Activated CD4-positive, CD25-positive, alpha-beta regulatory T cell (primary cell): ENCODE measurements around the gene CCDC8.
"Not testable (repeated sequence)": the region's sequence is repeated elsewhere in the genome, so short reads cannot be mapped to it uniquely, and the experiment has no call there.

ENCODE experiments used
- DNase-seq, 4 experiments: peaks; one replicate each; lab custom pipeline; 2025; lab: John Stamatoyannopoulos, UW

The CCDC8 gene, protein sequence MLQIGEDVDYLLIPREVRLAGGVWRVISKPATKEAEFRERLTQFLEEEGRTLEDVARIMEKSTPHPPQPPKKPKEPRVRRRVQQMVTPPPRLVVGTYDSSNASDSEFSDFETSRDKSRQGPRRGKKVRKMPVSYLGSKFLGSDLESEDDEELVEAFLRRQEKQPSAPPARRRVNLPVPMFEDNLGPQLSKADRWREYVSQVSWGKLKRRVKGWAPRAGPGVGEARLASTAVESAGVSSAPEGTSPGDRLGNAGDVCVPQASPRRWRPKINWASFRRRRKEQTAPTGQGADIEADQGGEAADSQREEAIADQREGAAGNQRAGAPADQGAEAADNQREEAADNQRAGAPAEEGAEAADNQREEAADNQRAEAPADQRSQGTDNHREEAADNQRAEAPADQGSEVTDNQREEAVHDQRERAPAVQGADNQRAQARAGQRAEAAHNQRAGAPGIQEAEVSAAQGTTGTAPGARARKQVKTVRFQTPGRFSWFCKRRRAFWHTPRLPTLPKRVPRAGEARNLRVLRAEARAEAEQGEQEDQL

GRCh38 chr19:46413262-46414031 lies at the start of gene CCDC8:
Gene CCDC8, minus strand, starts transcription at chr19:46413564. Its CDS starts 754 bp downstream, at chr19:46412810.
- no peak for DNase-seq

DNA sequence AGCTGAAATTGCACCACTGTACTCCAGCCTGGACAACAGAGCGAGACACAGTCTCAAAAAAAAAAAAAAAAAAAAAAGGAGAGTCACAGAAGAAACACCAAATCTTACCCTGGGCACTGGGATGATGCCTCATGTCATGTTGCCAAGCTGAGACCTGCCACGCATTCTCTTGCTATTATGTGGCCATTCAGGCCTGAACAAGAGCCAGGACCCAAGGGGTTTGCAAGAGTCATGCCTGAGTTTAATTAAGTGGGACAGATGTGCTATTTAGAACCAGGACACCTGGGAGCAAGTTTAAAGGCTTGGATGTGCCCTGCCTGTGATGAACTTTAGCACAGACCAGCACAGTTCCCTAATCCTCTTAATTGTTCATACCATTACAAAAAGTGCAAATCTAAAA lies 48.2 kb upstream of the CCDC8 start:
- no peak for DNase-seq

GRCh38 chr19:46460981-46461380 lies 47.6 kb upstream of the CCDC8 start:
- no peak for DNase-seq

DNA sequence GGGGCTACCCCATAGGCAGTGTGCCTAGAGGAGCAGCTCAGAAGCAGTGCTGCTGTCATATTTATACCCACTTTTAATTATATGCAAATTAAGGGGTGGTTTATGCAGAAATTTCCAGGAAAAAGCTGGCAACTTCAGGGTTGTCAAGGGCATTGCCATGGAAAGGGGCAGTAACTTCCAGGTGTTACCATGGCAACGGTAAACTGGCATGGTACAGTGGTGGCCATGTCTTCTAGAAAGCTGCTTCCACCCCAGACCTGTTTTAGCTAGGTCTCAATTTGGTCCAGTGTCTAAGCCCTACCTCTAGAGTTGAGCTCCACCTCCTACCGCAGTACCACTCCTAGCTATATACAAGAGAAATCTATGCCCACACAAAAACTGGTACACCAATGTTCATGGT lies 46.7 kb upstream of the CCDC8 start:
- DNase-seq = no peak

DNA sequence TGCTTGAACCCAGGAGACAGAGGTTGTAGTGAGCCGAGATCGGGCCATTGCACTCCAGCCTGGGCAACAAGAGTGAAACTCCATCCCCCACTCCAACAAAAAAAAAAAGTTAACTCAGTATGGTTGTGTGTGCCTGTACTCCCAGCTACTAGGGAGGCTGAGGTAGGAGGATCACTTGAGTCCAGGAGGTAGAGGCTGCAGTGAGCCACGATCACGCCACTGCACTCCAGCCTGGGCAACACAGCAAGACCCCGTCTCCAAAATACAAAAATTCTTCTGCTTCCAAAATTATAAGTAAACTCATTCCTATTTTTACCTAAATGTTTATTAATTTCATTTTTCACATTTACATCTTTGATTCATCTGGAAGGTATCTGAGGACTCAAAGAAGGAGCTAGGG lies 43.6 kb upstream of the CCDC8 start:
- DNase-seq = no peak

DNA sequence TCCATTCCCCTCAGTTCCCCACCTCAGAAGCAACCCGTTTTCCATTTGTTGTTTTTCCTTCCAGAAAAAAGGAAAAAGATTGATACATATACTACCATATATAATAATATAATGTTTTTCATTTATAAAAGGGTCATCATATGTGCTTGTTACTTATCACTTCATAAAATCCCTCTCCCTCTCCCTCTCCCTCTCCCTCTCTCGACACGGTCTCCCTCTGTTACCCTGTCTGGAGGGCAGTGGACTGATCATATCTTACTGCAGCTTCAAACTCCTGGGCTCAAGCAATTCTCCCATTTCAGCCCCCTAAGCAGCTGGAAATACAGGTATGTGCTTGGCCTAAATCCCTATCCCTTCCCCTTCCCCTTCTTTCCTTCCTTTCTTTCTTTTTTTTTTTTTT lies 40.9 kb upstream of the CCDC8 start:
- no peak for DNase-seq

GRCh38 chr19:46453661-46454060 lies 40.3 kb upstream of the CCDC8 start:
- no peak for DNase-seq

DNA sequence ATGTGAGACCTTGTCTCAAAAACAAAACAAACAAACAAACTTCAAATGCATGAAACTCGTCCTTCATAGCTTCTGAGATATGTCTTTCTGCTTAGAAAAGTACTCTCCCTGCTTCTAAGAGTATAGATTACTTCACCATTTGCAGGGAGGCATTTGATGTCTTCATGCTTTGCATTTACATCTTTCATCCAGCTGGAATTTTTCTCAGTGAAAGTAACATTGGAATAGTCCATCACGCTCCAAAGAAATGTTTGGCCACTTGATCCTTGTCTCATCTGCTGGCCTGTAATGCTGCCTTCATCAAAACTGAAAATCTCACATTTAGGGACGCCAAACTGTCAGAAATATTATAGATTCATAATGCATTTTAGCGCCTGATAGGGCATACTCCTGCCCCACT lies 38.8 kb upstream of the CCDC8 start:
- no peak for DNase-seq

DNA sequence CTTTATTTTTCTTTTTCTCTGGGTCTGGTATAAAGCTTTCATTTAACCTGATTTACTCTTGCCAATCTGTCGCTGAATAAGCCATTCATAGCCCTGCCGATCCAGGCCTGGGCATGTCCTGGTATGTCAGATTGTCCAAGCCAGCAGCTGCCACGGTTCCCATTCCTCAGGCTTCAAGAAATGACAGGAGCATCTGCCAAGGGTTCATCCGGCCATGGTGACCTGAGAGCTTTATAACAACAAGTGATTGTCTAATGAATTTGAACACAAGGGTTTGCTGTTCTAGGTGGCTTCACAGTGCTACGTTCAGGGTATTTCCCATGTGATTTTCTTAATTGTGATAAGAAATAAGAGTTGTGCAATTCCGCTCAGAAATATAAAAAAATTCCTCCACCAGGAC lies 38.0 kb upstream of the CCDC8 start:
- DNase-seq = no peak

GRCh38 chr19:46450737-46451136 lies 37.4 kb upstream of the CCDC8 start:
- no peak for DNase-seq

DNA sequence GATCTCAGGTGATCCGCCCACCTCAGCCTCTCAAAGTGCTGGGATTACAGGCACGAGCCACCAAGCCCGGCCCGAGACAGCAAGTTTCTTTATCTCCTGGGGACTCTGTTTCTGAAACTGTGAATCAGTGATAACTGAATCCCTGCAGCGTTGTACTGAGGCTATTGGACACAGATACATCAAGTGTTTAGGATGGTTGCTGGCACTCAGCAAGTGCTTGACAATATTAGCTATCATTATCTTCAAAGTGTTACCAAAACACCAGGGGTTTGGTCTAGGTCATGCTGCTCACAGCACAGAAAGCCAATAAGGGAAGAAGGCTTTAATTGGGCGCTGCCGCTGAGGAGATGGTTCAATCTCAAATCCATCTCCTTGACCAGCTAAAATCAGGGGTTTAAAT lies 35.9 kb upstream of the CCDC8 start:
- no peak for DNase-seq

GRCh38 chr19:46448601-46449000 lies 35.2 kb upstream of the CCDC8 start:
- no peak for DNase-seq

GRCh38 chr19:46447824-46448223 lies 34.5 kb upstream of the CCDC8 start:
- no peak for DNase-seq

- DNase-seq = no peak
Measured at GRCh38 chr19:46447006-46447405, 33.6 kb upstream of the CCDC8 start.

- no peak for DNase-seq
Measured at GRCh38 chr19:46446021-46446420, 32.7 kb upstream of the CCDC8 start.

GRCh38 chr19:46442808-46443450 lies 29.6 kb upstream of the CCDC8 start:
- no peak for DNase-seq

DNA sequence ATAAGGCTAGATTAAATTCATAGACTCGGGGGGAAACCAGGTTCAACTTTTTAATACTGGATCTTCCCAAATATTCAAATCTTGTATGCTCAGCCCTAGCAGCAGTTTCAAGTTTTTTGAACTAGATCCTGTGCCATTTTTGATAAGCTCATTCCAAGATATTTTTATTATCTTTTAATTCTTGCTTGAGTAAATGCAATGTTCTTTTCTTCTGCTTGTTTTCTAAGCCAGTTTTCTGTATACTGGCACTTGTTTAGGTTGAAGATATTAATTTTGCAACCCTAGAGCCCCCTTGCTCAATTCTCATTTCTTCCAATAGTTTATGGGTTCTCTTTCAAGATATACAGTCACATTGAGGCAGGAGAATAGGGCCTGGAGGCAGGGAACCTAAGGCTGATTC lies 28.5 kb upstream of the CCDC8 start:
- DNase-seq = no peak

- not testable (repeated sequence) for DNase-seq
Measured at GRCh38 chr19:46435689-46436088, 22.3 kb upstream of the CCDC8 start.

DNA sequence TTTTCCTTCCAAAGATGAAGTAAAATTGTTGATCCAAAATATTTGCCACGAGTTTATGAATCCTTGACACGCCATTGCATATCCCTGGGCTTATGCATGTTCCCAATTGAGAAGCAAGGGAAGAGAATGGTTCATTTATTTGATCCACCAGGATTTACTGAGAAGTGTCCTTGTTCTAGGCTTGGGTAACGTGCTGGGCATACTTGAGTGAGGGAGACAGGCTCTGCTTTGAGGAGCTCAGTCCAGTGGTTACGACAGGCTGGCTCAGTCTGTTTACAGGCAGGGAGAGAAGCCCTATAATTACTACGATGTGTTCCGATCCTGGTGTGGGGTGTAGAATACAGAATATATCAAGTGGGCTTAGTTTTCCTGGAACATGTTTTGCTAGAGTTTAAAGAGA lies 21.6 kb upstream of the CCDC8 start:
- no peak for DNase-seq

DNA sequence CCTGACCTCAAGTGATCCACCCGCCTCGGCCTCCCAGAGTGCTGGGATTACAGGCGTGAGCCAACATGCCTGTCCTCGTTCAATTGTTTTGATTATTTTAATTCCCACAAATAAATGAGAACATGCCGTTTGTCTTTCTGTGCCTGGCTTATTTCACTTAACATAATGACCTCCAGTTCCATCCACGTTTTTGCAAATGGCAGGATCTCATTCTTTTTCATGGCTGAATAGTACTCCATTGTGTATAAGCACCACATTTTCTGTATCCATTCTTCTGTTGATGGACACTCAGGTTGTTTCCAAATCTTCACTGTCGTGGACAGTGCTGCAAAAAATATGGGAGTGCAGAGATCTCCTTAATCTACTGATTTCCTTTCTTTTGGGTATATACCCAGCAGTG lies 20.1 kb upstream of the CCDC8 start:
- DNase-seq = not testable (repeated sequence)

DNA sequence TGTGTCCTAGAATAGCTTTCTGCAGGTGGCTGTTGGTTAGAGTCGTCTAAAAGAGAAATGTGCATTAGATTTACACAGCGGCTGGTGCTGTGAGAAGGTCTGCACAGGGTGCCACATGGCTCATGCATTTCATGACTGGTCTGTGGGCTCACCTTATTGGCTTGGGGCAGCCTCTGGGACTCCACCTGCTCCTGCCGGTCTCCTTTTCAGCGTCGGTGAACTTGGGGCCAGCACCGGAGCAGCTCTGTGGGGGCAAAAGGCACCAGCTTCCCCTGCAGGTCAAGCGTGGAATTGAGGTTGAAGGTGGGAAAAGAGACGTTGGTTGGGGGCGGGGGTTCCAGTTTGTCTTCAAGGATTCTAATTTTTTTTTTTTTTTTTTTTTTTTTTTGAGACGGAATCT lies 18.5 kb upstream of the CCDC8 start:
- DNase-seq = no peak

GRCh38 chr19:46429999-46430398 lies 16.6 kb upstream of the CCDC8 start:
- no peak for DNase-seq
